ENCODE measurements around the gene DOCK1.
"Not testable (repeated sequence)": the region's sequence is repeated elsewhere in the genome, so short reads cannot be mapped to it uniquely, and the experiment has no call there.

The DOCK1 gene

DNA sequence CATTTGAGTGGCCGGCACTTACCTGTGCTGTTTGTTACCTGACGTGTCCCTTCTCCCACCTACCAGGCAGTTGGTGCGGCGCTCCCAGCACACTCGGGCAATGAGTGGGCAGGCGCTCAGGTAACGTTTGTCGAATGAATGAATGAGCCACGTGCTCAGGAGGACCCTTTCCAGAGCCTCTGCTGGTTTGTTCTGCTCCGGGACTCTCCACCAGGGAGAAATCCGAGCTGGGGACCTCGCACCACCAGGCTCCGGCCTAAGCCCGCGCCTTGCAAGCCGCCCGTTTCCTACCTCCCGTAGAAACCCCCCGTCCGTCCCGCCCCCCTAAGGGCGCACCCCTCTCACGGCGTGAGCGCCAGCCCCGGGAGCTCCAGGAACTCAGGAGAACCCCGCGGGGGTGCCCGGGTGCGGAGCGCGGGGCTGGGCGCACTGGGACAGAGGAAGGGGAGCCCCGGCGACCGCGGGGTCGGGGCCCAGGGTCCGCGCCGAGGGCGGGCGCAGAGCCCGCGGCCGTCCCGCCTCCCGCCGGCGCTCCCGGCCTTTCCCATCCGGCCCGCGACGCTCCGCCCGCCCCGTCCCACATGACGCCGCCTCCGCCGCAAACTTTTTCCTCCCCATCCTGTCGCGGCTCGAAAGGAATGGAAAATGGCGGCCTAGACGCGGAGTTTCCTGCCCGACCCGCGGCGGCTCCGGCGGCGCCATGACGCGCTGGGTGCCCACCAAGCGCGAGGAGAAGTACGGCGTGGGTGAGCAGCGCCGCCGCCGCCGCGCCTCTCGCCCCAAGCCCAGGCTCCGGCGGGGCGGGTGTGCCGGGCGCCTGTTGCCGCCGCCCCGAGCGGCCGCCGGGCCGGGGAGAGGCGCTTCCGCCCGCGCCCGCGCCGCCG lies at the start of gene DOCK1:
Gene DOCK1, plus strand, starts transcription at position 611 of the 884 bp plus-strand sequence. Its CDS starts 90 bp downstream, at position 701.
- no peak for DNase-seq (ENCODE audit: low spot score)

DNA sequence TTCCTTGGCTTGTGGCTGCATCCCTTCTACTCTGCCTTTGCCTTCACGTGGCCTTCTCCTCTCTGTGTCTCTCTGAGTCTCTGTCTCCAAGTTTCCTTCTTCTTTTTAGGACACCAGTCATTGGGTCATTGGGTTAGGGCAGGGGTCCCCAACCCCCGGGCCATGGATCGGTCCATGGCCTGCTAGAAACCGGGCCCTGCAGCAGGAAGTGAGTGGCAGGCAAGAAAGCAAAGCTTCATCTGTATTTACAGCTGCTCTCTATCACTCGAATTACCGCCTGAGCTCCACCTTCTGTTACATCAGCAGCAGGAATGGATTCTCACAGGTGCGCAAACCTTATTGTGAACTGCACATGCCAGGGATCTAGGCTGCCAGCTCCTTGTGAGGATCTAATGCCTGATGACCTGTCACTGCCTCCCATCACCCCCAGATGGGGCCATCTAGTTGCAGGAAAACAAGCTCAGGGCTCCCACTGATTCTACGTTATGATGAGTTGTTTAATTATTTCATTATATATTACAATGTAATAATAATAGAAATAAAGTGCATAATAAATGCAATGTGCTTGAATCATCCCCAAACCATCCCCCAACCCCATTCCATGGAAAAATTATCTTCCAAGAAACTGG lies 47.9 kb upstream of the DOCK1 start:
- DNase-seq (ENCODE audit: low spot score): no peak

DNA sequence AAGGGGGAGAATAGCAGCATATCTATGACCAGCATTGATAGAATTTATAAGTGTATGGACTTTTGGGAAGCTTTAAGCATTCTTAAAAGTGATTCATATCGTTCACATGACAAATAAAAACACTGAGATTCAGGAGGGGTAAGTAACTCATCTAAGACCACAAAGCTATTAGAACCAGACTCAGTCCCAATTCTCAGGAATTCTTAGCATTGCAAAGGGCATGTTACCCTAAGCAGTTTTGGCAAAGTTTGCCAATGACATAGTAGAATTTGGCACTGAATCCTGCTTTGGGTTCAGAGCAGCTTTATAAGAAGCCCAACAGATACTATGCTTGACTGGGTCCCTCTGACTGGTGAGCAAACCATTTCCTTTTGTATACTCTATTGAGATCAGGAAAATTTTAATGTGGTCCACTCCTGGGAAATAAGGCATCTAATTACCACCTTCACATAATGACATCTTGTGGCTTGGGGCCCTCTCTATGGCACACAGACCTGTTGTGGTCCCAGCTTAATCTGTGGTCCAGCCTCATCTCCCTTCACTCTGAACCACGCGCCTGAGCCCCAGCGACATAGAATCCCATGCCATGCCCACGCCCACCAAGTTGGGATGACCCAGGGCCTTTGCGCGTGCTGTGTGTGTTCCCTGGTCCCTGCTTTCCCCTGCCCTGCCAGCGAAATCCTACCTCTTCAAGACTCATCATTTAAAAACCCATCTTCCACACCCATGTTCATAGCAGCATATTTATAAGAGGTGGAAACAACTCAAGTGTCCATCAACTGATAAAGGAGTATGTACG lies 37.5 kb upstream of the DOCK1 start:
- DNase-seq (ENCODE audit: low spot score): no peak

DNA sequence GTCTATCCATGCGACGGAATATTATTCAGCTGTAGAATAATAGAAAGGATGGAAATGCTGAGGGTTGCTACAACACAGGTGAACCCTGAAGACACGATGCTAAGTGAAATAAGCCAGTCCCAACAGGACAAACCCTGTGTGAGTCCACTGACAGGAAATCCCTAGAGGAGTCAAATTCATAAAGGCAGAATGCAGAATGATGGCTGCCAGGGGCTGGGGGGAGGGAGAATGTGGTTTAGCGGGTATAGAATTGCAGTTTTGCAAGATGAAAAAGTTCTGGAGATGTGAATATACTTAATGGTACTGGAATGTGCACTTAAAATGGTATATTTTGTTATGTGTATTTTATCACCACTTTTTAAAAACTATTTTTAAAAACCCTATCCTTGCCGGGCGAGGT lies 36.9 kb upstream of the DOCK1 start:
- no peak for DNase-seq (ENCODE audit: low spot score)

DNA sequence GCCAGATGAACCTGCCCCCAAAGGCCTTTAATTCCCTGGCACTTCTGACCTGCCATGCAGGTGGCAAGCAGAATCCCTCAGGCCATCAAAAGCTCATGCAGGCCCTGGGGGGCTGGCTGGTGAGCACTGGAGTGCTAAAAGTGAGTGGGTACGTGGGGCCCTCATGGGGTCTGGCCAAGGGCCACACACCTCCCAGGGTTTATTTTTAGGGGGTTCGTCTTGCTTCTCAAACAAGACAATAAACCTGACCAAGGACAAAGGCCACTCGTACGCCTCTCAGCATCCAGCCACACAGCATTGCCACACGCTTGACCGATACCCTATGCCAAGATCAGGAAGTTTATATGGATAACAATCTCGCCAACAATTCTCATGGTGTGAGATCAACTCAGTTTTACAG lies 33.1 kb upstream of the DOCK1 start:
- DNase-seq (ENCODE audit: low spot score): no peak

DNA sequence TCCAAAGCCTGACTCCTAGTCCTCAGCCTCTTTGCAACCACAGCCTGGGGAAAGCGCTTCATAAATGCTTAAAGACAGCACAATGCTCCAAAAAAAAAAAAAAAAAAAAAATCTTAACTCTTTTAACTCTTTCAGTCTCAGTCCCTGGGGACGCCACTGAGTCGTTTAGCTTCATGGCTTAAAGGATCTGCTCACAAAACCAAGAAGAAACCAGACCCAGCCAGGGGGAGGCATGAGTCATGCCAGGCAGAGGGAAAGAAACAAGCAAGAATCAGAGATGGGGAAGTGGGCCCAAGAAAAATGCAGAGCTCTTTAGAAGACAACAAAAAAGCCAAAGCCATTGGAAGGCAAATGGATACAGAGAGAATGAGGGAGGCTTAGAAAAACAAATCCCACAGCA lies 32.5 kb upstream of the DOCK1 start:
- no peak for DNase-seq (ENCODE audit: low spot score)

DNA sequence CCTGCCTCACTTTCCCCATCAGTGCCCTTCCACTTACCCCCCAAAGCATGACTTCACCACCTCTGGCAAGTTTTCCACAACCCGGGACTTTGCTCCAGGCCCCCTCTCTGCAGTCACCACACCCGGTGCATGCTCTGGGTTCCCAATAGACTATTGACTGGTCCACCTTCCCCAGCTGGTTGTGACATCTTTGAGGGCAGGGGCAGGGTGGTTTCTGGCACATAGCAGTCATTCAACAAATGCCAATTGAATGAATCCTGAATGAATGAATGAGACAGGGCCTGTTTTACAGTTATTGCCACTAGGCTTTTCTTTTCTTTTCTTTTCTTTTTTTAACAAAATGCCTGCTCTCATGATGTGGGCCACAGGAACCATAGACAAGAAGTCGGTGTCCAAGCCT lies 28.8 kb upstream of the DOCK1 start:
- no peak for DNase-seq (ENCODE audit: low spot score)

DNA sequence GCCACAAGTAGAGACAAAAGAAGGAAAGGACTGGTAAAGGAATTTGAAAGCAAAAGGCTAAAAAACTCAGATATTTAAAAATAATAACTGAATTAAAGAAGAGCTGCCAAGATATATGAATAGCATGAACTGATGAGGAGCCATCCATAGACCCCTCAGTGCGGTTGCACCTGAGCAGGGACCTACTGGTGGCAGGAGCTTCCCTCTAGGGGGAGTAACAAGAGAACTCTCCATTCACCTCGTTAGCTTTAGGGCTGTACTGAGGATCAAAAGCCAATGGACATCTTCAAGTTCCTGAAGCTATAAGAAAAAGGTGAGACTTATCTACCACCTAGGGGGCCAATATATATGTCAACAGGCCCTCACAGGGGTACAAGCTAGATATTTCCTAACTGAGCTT lies 27.8 kb upstream of the DOCK1 start:
- DNase-seq (ENCODE audit: low spot score): no peak

DNA sequence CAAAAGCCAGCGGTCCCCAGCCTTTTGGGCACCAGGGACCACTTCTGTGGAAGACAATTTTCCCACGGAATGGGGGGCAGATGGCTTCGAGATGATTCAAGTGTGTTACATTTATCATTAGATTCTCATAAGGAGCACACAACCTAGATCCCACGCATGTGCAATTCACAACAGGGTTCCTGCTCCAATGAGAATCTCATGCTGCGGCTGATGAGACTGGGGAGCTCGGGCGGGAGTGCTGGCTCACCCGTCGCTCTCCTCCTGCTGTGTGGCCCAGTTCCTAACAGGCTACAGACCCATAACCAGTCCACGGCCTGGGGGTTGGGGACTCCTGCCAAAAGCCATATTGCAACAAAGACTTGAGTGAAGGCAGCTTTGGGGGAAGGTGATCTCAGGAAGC lies 26.6 kb upstream of the DOCK1 start:
- no peak for DNase-seq (ENCODE audit: low spot score)

DNA sequence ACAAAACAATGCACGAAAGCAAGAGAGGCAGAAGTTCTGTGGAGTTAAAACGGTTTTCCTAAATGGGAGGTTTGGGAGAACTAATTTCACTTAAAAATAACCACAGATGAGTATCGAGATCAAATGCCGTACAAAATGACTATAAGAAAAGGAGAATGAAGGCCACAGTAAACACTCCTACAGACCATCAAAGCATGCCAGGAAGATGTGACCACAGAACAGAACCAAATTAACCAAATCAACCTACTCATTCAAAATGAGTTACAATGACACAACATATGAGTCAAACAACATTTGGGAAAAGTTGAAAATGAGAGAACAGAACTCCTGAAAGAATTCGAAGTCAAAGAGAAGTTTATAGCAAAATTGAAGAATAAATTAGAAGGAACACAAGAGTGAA lies 24.3 kb upstream of the DOCK1 start:
- DNase-seq (ENCODE audit: low spot score): no peak

DNA sequence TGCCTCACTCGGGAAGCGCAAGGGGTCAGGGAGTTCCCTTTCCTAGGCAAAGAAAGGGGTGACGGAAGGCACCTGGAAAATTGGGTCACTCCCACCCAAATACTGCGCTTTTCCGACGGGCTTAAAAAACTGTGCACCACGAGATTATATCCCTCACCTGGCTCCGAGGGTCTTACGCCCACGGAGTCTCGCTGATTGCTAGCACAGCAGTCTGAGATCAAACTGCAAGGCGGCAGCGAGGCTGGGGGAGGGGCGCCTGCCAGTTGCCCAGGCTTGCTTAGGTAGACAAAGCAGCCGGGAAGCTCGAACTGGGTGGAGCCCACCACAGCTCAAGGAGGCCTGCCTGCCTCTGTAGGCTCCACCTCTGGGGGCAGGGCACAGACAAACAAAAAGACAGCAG lies 23.2 kb upstream of the DOCK1 start:
- not testable (repeated sequence) for DNase-seq (ENCODE audit: low spot score)

DNA sequence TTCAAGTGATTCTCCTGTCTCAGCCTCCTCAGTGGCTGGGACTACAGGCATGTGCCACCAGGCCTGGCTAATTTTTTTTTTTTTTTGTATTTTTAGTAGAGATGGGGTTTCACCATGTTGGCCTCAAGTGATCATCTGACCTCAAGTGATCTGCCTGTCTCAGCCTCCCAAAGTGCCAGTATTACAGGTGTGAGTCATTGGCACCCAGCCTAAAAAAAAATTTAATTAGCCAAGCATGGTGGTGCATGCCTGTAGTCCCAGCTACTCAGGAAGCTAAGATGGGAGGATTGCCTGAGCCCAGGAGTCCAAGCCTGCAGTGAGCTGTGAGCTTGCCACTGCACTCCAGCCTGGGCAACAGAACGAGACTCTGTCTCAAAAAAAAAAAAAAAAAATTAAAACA lies 16.8 kb upstream of the DOCK1 start:
- DNase-seq (ENCODE audit: low spot score): not testable (repeated sequence)

DNA sequence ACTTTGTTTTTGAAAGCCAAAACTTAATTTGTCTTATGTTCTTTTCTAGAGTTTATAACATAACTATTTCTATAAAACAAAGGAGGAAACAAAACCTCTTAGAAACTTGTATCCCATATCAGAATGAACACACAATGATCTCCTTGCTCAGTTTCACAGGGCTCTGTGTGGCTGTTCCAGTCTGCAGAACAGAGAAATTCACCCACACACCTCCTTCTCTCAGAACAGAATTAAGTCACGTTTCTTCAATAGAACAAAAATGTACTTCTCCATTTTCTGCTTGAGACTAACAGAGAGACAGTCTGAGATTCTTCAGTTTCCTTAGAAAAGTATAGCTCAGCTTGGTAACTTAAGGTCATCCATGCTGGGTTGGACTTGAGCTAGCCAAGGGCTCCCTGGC lies 15.8 kb upstream of the DOCK1 start:
- no peak for DNase-seq (ENCODE audit: low spot score)

DNA sequence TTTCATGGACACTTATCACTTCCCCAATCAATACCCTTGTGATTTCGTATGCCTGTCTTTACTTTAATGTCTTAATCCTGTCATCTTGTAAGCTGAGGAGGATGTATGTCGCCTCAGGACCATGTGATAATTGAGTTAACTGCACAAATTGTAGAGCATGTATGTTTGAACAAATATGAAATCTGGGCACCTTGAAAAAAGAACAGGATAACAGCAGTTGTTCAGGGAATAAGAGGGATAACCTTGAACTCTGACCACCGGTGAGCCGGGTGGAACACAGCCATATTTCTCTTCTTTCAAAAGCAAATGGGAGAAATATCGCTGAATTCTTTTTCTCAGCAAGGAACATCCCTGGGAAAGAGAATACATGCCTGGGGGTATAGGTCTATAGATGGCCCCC lies 14.4 kb upstream of the DOCK1 start:
- DNase-seq (ENCODE audit: low spot score): not testable (repeated sequence)

DNA sequence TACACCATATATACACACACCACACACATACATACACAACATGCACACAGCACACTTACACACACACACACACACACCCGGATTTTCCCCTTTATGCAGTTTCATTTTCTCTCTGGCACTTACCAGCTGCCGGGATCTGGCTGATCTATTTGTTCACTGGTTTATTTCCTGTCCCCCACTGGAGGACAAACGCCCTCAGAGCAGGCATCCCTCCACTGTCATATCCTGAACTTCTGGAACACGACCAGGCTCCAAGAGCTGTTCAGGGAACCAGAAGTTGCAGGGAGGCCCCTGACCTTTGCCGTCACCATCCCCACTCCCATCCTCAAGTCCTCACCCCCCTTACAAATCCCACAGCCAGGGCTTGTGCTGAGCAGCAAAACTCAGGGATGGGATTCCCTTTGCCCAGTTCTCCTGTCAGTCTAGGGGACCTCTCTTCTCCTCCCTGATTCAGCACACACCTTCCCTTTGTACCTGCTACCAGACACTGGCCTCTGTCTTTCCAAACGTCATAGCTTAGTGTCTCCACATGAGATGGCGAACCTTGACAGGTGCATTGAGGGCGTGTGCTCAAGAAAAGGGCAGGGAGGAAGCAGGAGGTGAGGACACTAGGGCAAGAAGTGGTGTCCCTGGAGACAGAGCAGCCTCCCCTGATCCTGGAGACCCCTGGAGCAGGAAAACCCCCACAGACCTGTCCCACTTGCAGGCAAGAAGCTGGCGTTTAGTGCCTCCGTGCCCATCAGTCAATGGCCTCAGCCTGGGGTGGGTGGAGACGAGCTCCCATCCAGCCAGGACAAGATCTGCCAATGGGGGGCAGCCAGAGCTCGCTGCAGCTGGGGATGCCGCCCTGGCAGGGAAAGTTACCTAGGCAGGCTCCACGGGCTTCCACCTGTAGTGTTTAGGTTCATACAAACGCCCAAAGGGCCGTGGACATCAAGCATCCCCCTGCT lies 12.7 kb upstream of the DOCK1 start:
- no peak for DNase-seq (ENCODE audit: low spot score)

DNA sequence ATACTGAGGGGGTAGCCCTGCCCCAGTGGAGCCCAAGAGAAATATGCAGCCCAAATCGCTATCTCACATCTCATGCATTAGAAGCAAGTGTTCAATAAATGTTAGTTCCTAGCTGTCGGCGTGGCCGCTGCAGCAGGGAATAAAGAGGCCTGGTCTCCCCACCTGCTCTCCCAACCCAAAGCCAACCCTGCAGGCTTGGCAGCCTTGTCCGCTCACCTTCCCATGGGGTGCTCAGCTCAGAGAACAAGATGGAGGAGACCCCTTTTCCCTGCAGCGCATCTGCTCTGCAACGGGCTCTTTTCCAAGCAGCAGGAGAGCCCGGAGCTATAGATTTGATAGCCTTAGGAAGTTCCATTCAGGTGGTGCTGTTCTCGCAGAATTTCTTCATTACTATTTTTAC lies 12.0 kb upstream of the DOCK1 start:
- DNase-seq (ENCODE audit: low spot score): no peak

DNA sequence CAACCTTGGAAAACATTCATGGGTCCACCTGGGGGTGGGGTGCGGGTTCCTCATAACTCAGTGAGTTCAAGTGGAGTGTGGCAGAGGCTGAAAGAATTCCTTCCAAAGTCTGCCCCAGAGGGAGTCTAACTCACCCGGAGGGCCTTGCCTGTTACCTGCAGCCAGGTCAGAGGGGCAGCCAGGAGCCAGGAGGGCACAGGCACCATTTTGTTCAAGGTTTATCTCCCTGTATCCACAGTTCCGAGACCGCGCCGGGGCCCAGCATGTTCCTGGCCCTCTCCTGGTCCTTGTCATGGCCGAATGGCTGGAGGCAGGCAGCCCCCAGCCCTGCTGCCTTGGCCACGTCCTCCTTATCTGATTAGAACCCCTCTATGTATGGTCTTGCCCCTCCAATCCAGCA lies 11.4 kb upstream of the DOCK1 start:
- no peak for DNase-seq (ENCODE audit: low spot score)

DNA sequence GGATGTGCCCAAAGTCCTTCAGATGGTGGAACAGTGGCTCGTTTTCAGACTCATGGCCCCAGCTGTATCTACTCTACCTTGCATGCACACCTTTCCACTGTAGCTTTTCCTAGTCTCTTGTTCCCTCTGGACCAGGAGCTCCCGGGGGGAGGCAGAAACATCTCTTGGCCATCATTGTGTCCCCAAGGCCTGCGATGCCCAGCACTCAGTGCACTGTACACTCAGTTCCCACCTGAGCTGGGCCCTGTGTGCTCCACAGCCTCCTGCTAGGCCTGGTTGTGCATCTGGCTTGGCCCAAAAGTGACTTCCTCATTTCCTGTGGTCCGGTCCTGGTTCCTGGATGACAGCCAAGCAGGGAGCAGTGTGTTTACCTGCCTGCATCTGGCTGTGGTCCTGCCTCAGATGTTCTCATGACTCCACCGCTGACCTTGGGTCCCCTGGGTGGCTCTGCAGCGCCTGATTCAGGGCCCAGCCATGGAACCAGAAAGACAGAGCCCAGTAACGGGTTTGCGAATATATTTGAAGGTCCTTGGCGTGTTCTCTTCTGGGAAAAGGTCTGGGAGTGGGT lies 9.9 kb upstream of the DOCK1 start:
- no peak for DNase-seq (ENCODE audit: low spot score)

DNA sequence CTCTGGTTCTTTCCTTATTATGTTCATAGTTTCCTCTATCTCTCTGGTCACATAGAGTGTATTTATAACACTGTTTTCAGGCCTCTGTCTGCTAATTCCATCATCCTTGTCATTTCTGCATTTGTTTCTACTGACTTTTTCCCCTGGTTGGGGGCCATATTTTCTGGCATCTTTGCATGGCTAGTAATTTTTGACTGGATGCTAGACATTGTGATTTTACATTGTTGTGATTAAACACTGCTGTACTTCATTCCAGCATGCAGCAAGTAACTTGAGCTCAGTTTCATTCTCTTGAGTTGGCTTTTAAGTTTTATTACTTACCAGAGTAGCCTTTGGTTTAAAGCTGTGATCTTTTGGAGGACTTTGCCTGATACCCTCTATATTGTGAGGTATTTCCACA lies 6.8 kb upstream of the DOCK1 start:
- DNase-seq (ENCODE audit: low spot score): no peak

DNA sequence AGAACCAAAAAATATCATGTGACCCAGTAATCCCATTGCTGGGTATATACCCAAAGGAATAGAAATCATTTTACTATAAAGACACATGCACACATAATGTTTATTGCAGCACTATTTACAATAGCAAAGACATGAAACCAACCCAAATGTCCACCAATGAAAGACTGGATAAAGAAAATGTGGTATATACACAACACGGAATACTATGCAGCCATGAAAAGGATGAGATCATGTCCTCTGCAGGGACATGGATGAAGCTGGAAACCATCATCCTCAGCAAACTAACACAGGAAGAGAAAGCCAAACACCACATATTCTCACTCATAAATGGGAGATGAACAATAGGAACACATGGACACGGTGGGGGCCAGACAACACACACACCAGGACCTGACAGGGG lies 5.7 kb upstream of the DOCK1 start:
- DNase-seq (ENCODE audit: low spot score): not testable (repeated sequence)

DNA sequence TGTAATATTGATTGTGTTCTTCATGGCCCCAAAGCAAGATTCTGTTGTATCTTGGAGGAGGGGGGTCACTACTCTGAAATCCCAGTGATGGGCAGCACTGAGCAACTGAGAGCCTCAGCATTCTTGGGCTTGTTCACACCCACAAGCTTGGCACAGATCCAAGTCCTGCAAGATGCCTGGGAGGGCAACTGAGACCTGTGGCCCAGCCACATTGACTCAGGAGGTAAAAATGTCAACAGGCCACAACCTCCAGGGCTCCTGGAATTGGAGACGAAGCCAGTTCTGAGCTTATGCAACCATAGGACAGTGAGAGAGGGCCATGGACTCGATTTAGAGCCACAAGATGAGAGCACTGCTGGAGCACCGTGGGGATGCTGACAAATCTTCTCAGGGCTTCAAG lies 3.1 kb upstream of the DOCK1 start:
- DNase-seq (ENCODE audit: low spot score): no peak

Measured in hematopoietic multipotent progenitor cell treated with erythropoietin and hydrocortisone succinate and interleukin-3 and kit ligand, for 15 days (in vitro differentiated cells).